ENCODE measurements around the gene SH3RF3.

The SH3RF3 gene

DNA sequence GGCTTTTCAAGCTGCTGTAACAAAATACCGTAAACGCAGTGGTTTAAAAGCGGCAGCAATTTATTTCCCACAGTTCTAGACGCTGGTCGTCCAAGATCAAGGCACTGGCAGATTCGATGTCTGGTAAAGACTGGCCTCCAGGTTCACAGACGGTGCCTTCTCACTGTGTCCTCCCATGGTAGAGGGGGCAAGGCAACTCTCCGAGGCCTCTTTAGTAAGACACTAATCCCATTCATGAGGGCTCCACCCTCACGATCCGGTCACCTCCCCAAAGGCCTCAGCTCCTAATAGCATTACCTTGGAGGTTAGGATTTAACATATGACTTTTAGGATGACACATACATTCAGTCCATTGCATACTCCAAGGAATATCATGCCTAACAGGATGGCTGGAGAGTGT, 117.2 kb downstream of the SH3RF3 start:
- no peak overlapping the region for H3K14ac ChIP-seq (ENCODE audit: low read length)
- H2AK5ac ChIP-seq (ENCODE audit: low read depth, low read length), result no peak overlapping the region
- H3K23ac ChIP-seq (ENCODE audit: low read depth, low read length, poor library complexity), result no peak overlapping the region
- H3K4ac ChIP-seq (ENCODE audit: low read length), result no peak overlapping the region
- H3K36me3 ChIP-seq (replicated peaks in 1 of 2; ENCODE audit: control insufficient read depth in 2 of 2, insufficient read depth in 2 of 2, low read length in 2 of 2), result no peaks in the 10 kb centered on the region
- H3K9me3 ChIP-seq (replicated peaks in 1 of 2; ENCODE audit: control insufficient read depth in 2 of 2, insufficient read depth in 1 of 2, low read depth in 1 of 2, low read length in 2 of 2), result no peaks in the 10 kb centered on the region
- no peak overlapping the region for H2BK120ac ChIP-seq (ENCODE audit: low read depth, low read length)
- H3K18ac ChIP-seq (ENCODE audit: low read length), result no peak overlapping the region
- no peak overlapping the region for H4K91ac ChIP-seq (ENCODE audit: low read depth, low read length, poor library complexity)
- H2AFZ ChIP-seq (ENCODE audit: low read length), result no peak overlapping the region
- H3K4me2 ChIP-seq (ENCODE audit: insufficient read depth, low read length, poor library complexity, severe bottlenecking), result no peak overlapping the region
- no peak for DNase-seq (ENCODE audit: low spot score)
- no peak overlapping the region for H3K9ac ChIP-seq (ENCODE audit: low read depth, low read length, poor library complexity)
- H3K27ac ChIP-seq (replicated peaks; ENCODE audit: low read length), result no peak overlapping the region
- peaks cover 0 to 4% of the 10 kb centered on the region in 2 donors for H3K4me1 ChIP-seq (ENCODE audit: control insufficient read depth in 2 of 2, insufficient read depth in 1 of 2, low read depth in 1 of 2, low read length in 2 of 2)
- H2BK12ac ChIP-seq (ENCODE audit: low read length), result no peak overlapping the region
- no peaks in the 10 kb centered on the region for H3K79me1 ChIP-seq (ENCODE audit: low read depth, low read length)
- H3K27me3 ChIP-seq (ENCODE audit: control insufficient read depth in 3 of 3, insufficient read depth in 3 of 3, low read depth in 1 of 3, low read length in 3 of 3), result no peaks in the 10 kb centered on the region
- no peak overlapping the region for H4K8ac ChIP-seq (ENCODE audit: low read depth, low read length)
- H2BK5ac ChIP-seq (ENCODE audit: low read length), result no peak overlapping the region
- H3K4me3 ChIP-seq (ENCODE audit: low read length in 2 of 2), result no peak overlapping the region
- H2BK15ac ChIP-seq (ENCODE audit: low read length), result no peak overlapping the region
- no CpG with 5 or more reads among the region's 10 CpGs for WGBS, 2 donors (ENCODE audit: extremely low coverage in 2 of 2, insufficient read length in 2 of 2, insufficient replicate concordance in 1 of 2)

DNA sequence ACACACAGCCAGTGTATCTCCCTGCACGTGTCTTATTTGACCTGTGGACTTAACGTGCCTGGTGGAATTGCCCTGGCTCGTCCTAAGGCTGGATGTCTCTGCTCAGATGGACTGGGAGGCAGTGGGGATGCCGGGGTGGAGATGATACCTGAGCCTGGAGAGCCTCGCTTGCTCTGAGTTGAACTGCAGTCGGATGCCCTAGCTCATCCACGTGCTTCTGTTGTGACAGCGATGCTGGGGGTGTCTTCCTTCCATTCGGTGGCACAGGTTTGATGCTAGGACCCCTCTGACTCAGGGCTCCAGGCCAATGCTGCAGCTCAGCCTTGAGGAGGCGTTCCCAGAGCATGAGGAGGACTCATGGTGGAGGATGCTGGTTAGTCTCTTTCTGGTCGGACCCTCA, 117.6 kb downstream of the SH3RF3 start:
- Histone ChIP-seq H3K18ac (ENCODE audit: low read length) (no peak overlapping the region), H2BK5ac (ENCODE audit: low read length) (no peak overlapping the region), H4K8ac (ENCODE audit: low read depth, low read length) (no peak overlapping the region), H3K27ac (replicated peaks; ENCODE audit: low read length) (no peak overlapping the region), H3K4me2 (ENCODE audit: insufficient read depth, low read length, poor library complexity, severe bottlenecking) (no peak overlapping the region), H2AFZ (ENCODE audit: low read length) (no peak overlapping the region), H3K4me1 (ENCODE audit: control insufficient read depth in 2 of 2, insufficient read depth in 1 of 2, low read depth in 1 of 2, low read length in 2 of 2) (peaks cover 0 to 4% of the 10 kb centered on the region in 2 donors), H3K4ac (ENCODE audit: low read length) (no peak overlapping the region), H2BK12ac (ENCODE audit: low read length) (no peak overlapping the region), H3K4me3 (ENCODE audit: low read length in 2 of 2) (no peak overlapping the region), H3K79me1 (ENCODE audit: low read depth, low read length) (no peaks in the 10 kb centered on the region), H3K14ac (ENCODE audit: low read length) (no peak overlapping the region), H4K91ac (ENCODE audit: low read depth, low read length, poor library complexity) (no peak overlapping the region), H3K36me3 (replicated peaks in 1 of 2; ENCODE audit: control insufficient read depth in 2 of 2, insufficient read depth in 2 of 2, low read length in 2 of 2) (no peaks in the 10 kb centered on the region), H3K9me3 (replicated peaks in 1 of 2; ENCODE audit: control insufficient read depth in 2 of 2, insufficient read depth in 1 of 2, low read depth in 1 of 2, low read length in 2 of 2) (no peaks in the 10 kb centered on the region), H3K9ac (ENCODE audit: low read depth, low read length, poor library complexity) (no peak overlapping the region), H2BK120ac (ENCODE audit: low read depth, low read length) (no peak overlapping the region), H3K27me3 (ENCODE audit: control insufficient read depth in 3 of 3, insufficient read depth in 3 of 3, low read depth in 1 of 3, low read length in 3 of 3) (no peaks in the 10 kb centered on the region), H2BK15ac (ENCODE audit: low read length) (no peak overlapping the region), H2AK5ac (ENCODE audit: low read depth, low read length) (no peak overlapping the region), H3K23ac (ENCODE audit: low read depth, low read length, poor library complexity) (no peak overlapping the region)
- no peak for DNase-seq (ENCODE audit: low spot score)
- WGBS, 2 donors (ENCODE audit: extremely low coverage in 2 of 2, insufficient read length in 2 of 2, insufficient replicate concordance in 1 of 2), result no CpG with 5 or more reads among the region's 11 CpGs

DNA sequence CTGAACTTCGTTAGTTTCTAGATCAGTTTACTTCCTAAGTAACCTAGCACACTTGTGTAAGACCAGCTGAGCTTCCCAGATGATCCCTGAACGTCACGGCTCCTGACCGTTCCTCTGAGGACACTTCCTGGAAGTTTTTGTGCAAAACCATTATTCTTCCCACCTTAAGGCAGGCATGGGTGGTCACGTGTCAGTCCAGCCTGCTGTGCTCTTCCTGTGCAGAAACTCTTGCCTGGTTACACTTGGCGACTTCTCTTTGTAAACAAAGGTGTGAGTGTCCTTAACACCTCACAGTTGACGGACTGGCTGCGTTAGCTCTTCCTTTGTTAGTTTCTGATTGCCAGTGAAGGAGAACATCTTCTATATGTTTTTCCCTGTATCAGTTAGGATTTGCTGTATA, 118.3 kb downstream of the SH3RF3 start:
- no peak overlapping the region for H3K4me3 ChIP-seq (ENCODE audit: low read length in 2 of 2)
- H2AK5ac ChIP-seq (ENCODE audit: low read depth, low read length), result no peak overlapping the region
- no peak overlapping the region for H2BK120ac ChIP-seq (ENCODE audit: low read depth, low read length)
- WGBS, 2 donors (ENCODE audit: extremely low coverage in 2 of 2, insufficient read length in 2 of 2, insufficient replicate concordance in 1 of 2), result no CpG with 5 or more reads among the region's 8 CpGs
- no peak overlapping the region for H2BK12ac ChIP-seq (ENCODE audit: low read length)
- H3K27me3 ChIP-seq (ENCODE audit: control insufficient read depth in 3 of 3, insufficient read depth in 3 of 3, low read depth in 1 of 3, low read length in 3 of 3), result no peaks in the 10 kb centered on the region
- no peak overlapping the region for H3K9ac ChIP-seq (ENCODE audit: low read depth, low read length, poor library complexity)
- H3K14ac ChIP-seq (ENCODE audit: low read length), result no peak overlapping the region
- H3K36me3 ChIP-seq (replicated peaks in 1 of 2; ENCODE audit: control insufficient read depth in 2 of 2, insufficient read depth in 2 of 2, low read length in 2 of 2), result no peaks in the 10 kb centered on the region
- H2BK15ac ChIP-seq (ENCODE audit: low read length), result no peak overlapping the region
- no peaks in the 10 kb centered on the region for H3K79me1 ChIP-seq (ENCODE audit: low read depth, low read length)
- H4K8ac ChIP-seq (ENCODE audit: low read depth, low read length), result no peak overlapping the region
- H3K4ac ChIP-seq (ENCODE audit: low read length), result no peak overlapping the region
- H2BK5ac ChIP-seq (ENCODE audit: low read length), result no peak overlapping the region
- no peaks in the 10 kb centered on the region for H3K9me3 ChIP-seq (replicated peaks in 1 of 2; ENCODE audit: control insufficient read depth in 2 of 2, insufficient read depth in 1 of 2, low read depth in 1 of 2, low read length in 2 of 2)
- no peak overlapping the region for H3K4me2 ChIP-seq (ENCODE audit: insufficient read depth, low read length, poor library complexity, severe bottlenecking)
- no peak overlapping the region for H4K91ac ChIP-seq (ENCODE audit: low read depth, low read length, poor library complexity)
- no peak overlapping the region for H3K18ac ChIP-seq (ENCODE audit: low read length)
- no peak for DNase-seq (ENCODE audit: low spot score)
- H2AFZ ChIP-seq (ENCODE audit: low read length), result no peak overlapping the region
- H3K27ac ChIP-seq (replicated peaks; ENCODE audit: low read length), result no peak overlapping the region
- H3K23ac ChIP-seq (ENCODE audit: low read depth, low read length, poor library complexity), result no peak overlapping the region
- H3K4me1 ChIP-seq (ENCODE audit: control insufficient read depth in 2 of 2, insufficient read depth in 1 of 2, low read depth in 1 of 2, low read length in 2 of 2), result peaks cover 0 to 4% of the 10 kb centered on the region in 2 donors

DNA sequence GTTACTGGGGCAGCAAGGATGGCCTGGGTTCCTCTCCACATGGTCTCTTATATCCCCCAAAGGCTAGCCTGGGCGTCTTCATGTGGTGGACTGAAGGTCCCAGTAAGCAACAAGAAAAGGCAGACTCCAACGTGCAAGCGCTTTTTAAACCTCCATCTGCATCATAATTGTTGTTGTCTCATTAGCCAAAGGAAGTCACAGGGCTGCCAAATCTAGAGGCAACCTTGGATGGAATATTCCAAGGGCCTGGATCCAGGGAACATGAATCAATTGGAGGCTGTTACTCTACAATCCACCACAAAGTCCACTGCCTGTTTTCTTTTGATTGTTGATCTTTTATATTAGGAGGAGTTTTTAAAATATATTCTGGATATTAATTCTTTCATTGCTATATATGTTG, 118.8 kb downstream of the SH3RF3 start:
- Histone ChIP-seq H4K8ac (ENCODE audit: low read depth, low read length) (no peak overlapping the region), H3K4me1 (ENCODE audit: control insufficient read depth in 2 of 2, insufficient read depth in 1 of 2, low read depth in 1 of 2, low read length in 2 of 2) (peaks cover 0 to 4% of the 10 kb centered on the region in 2 donors), H3K9ac (ENCODE audit: low read depth, low read length, poor library complexity) (no peak overlapping the region), H3K4me2 (ENCODE audit: insufficient read depth, low read length, poor library complexity, severe bottlenecking) (no peak overlapping the region), H2AFZ (ENCODE audit: low read length) (no peak overlapping the region), H3K27me3 (ENCODE audit: control insufficient read depth in 3 of 3, insufficient read depth in 3 of 3, low read depth in 1 of 3, low read length in 3 of 3) (no peaks in the 10 kb centered on the region), H3K4me3 (ENCODE audit: low read length in 2 of 2) (no peak overlapping the region), H2BK15ac (ENCODE audit: low read length) (no peak overlapping the region), H3K27ac (replicated peaks; ENCODE audit: low read length) (no peak overlapping the region), H3K4ac (ENCODE audit: low read length) (no peak overlapping the region), H4K91ac (ENCODE audit: low read depth, low read length, poor library complexity) (no peak overlapping the region), H3K18ac (ENCODE audit: low read length) (no peak overlapping the region), H3K36me3 (replicated peaks in 1 of 2; ENCODE audit: control insufficient read depth in 2 of 2, insufficient read depth in 2 of 2, low read length in 2 of 2) (no peaks in the 10 kb centered on the region), H3K14ac (ENCODE audit: low read length) (no peak overlapping the region), H2BK12ac (ENCODE audit: low read length) (no peak overlapping the region), H2BK120ac (ENCODE audit: low read depth, low read length) (no peak overlapping the region), H2BK5ac (ENCODE audit: low read length) (no peak overlapping the region), H3K79me1 (ENCODE audit: low read depth, low read length) (no peaks in the 10 kb centered on the region), H2AK5ac (ENCODE audit: low read depth, low read length) (no peak overlapping the region), H3K23ac (ENCODE audit: low read depth, low read length, poor library complexity) (no peak overlapping the region), H3K9me3 (replicated peaks in 1 of 2; ENCODE audit: control insufficient read depth in 2 of 2, insufficient read depth in 1 of 2, low read depth in 1 of 2, low read length in 2 of 2) (no peaks in the 10 kb centered on the region)
- no peak for DNase-seq (ENCODE audit: low spot score)
- no CpG with 5 or more reads among the region's 3 CpGs for WGBS, 2 donors (ENCODE audit: extremely low coverage in 2 of 2, insufficient read length in 2 of 2, insufficient replicate concordance in 1 of 2)
